SJSA1 (cell line): ENCODE results near the gene IL22. TPM values are rescaled to one million over a fixed set of nuclear protein-coding genes. Genes with fewer than 3 reads are reported as not detected.

Experiments
- DNase-seq, 2 experiments: peaks; one replicate each; pipeline ENCODE4 v3.0.0-alpha.2; 2015 to 2020; ENCODE audit warnings: low spot score in 2 of 2, low read depth in 1 of 2
- H3K27ac ChIP-seq: fragments of 250-450 bp; sonication (Bioruptor Pico); 2 replicates; pipeline ENCODE4 v1.5.1; 2020; ENCODE audit warnings: mild to moderate bottlenecking, moderate library complexity
- H3K27me3 ChIP-seq: fragments of 250-450 bp; sonication (Bioruptor Pico); replicated peaks from 2 replicates; pipeline ENCODE4 v1.5.1; 2020; ENCODE audit warnings: mild to moderate bottlenecking, moderate library complexity
- H3K36me3 ChIP-seq: fragments of 250-450 bp; sonication (Bioruptor Pico); 2 replicates; pipeline ENCODE4 v1.5.1; 2020; ENCODE audit warnings: mild to moderate bottlenecking
- H3K4me1 ChIP-seq: fragments of 250-450 bp; sonication (Bioruptor Pico); replicated peaks from 2 replicates; pipeline ENCODE4 v1.6.1; 2021; ENCODE audit warnings: mild to moderate bottlenecking
- H3K4me3 ChIP-seq: fragments of 250-450 bp; sonication (Bioruptor Pico); 2 replicates; pipeline ENCODE4 v1.5.1; 2020; ENCODE audit warnings: mild to moderate bottlenecking
- H3K9me3 ChIP-seq: fragments of 250-450 bp; sonication (Bioruptor Pico); replicated peaks from 2 replicates; pipeline ENCODE4 v1.5.1; 2020; ENCODE audit warnings: mild to moderate bottlenecking
- total RNA-seq: library from RNA; depleted of rRNA; stranded (reverse); fragments of >200 nt; shearing (Covaris generic); gene quantifications from 2 replicates; pipeline ENCODE4 v1.2.3, GENCODE V29; 2014; rRNA removed

IL22 gene, protein sequence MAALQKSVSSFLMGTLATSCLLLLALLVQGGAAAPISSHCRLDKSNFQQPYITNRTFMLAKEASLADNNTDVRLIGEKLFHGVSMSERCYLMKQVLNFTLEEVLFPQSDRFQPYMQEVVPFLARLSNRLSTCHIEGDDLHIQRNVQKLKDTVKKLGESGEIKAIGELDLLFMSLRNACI
- total RNA-seq, result not detected in 2 replicates

- no peak within 1 kb of the TSS for H3K27ac ChIP-seq
- H3K9me3 ChIP-seq, result no peaks in the 10 kb centered on the region
These were observed at the start of gene IL22 for GRCh38 chr12:68253504-68253903. IL22 (minus strand) TSS chr12:68253604; CDS start chr12:68253448, 156 bp downstream.

GRCh38 chr12:68297929-68298328, 44.5 kb upstream of the IL22 start:
- Histone ChIP-seq H3K9me3 (no peaks in the 10 kb centered on the region), H3K4me3 (no peak overlapping the region), H3K4me1 (no peaks in the 10 kb centered on the region), H3K36me3 (peaks cover 9% of the 10 kb centered on the region), H3K27ac (no peak overlapping the region), H3K27me3 (no peaks in the 10 kb centered on the region)
- no peak for DNase-seq

More at GRCh38 chr12:68253504-68253903, at the start of gene IL22:
- Histone ChIP-seq H3K4me1 (no peaks in the 10 kb centered on the region), H3K27me3 (no peaks in the 10 kb centered on the region), H3K4me3 (no peak within 1 kb of the TSS), H3K36me3 (no peaks in the 10 kb centered on the region)
- no peak for DNase-seq

DNA sequence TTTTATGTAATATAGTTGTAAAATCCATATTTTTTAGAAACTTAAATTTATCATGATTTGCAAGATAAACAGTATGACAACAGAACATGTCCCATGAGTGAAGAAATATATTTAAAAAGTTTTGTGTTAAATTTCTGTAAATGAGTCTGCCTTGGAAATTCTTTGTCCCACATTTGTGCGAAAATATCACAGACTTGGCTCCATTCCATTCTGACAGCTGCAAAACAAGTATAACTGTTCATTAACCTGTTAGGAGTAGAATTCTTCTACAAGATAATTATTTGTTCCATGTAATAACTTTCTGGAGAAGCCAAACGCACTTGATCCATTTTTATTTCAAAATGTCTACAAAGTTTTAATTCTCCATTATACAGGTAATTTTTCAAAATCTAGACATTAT, 40.8 kb upstream of the IL22 start:
- no peak for DNase-seq
- H3K27ac ChIP-seq, result no peak overlapping the region
- H3K27me3 ChIP-seq, result no peaks in the 10 kb centered on the region
- H3K36me3 ChIP-seq, result peaks cover 3% of the 10 kb centered on the region; the same call in 1 of the 2 replicates
- no peaks in the 10 kb centered on the region for H3K4me1 ChIP-seq
- no peaks in the 10 kb centered on the region for H3K9me3 ChIP-seq
- H3K4me3 ChIP-seq, result no peak overlapping the region

GRCh38 chr12:68293347-68293746, 39.9 kb upstream of the IL22 start:
- Histone ChIP-seq H3K4me3 (no peak overlapping the region), H3K27ac (no peak overlapping the region), H3K36me3 (peaks cover 3% of the 10 kb centered on the region; the same call in 1 of the 2 replicates), H3K4me1 (no peaks in the 10 kb centered on the region), H3K9me3 (no peaks in the 10 kb centered on the region), H3K27me3 (no peaks in the 10 kb centered on the region)
- no peak for DNase-seq

GRCh38 chr12:68292151-68292943, 38.9 kb upstream of the IL22 start:
- Histone ChIP-seq H3K27ac (no peak overlapping the region), H3K36me3 (peaks cover 3% of the 10 kb centered on the region; the same call in 1 of the 2 replicates), H3K27me3 (no peaks in the 10 kb centered on the region), H3K4me3 (no peak overlapping the region), H3K9me3 (no peaks in the 10 kb centered on the region), H3K4me1 (no peaks in the 10 kb centered on the region)
- DNase-seq, result no peak

DNA sequence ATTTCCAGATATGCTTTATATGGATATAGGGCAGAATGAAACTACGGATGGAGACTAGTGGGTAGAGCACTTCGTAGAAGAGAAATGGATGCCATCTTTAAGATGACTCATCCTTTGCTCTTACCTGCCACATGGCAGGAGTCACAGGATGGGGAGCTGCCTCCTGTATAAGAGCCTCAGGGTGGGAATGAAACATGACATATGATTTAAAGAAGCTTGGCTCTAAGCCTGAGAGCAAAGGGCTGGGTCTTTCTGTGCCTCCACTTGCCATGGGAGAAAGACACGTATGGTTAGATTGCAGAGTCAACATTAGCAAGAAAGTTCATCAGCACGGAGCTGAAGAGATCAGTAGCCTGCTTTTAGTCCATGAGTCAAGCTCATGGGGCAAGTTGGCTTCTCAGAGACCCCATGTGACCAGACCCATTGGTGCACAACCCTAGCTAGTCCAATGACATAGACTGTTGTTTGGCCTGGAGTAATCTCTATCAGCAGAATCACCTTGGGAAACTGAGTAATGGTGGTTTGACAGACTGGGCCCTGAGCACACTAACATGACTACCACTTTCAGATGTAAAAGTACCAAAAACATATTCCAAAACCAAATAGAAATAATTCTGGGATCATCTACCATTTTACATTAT, 38.1 kb upstream of the IL22 start:
- Histone ChIP-seq H3K27ac (no peak overlapping the region), H3K36me3 (peaks cover 2% of the 10 kb centered on the region; the same call in 1 of the 2 replicates), H3K9me3 (no peaks in the 10 kb centered on the region), H3K27me3 (no peaks in the 10 kb centered on the region), H3K4me1 (no peaks in the 10 kb centered on the region), H3K4me3 (no peak overlapping the region)
- DNase-seq, result no peak

- H3K4me1 ChIP-seq, result no peaks in the 10 kb centered on the region
- no peak for DNase-seq
- no peak overlapping the region for H3K4me3 ChIP-seq
- no peaks in the 10 kb centered on the region for H3K36me3 ChIP-seq
- no peak overlapping the region for H3K27ac ChIP-seq
- no peaks in the 10 kb centered on the region for H3K27me3 ChIP-seq
- no peaks in the 10 kb centered on the region; the same call in 1 of the 2 replicates for H3K9me3 ChIP-seq
These were observed 36.7 kb upstream of the IL22 start for GRCh38 chr12:68290126-68290525.

DNA sequence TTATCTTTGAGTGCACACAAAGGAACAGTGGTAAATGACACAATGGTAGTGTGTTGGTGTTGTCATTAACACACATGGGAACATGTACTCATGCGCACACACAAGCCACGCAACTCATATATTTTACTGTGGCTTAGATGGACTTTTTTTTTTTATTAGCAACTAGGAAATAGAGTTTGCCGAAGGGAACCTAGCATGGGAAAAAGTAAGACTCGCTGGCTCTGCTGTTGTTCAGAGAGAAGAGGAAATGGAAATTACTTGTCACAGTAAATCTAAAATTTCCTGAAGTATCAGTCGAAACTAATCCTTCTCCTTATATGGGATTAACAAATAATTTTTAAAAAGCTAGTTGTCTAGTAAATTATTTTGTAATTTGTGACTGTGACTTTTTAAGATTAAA, 33.7 kb upstream of the IL22 start:
- Histone ChIP-seq H3K27ac (no peak overlapping the region), H3K27me3 (no peaks in the 10 kb centered on the region), H3K9me3 (no peaks in the 10 kb centered on the region; the same call in 1 of the 2 replicates), H3K4me3 (no peak overlapping the region), H3K36me3 (no peaks in the 10 kb centered on the region), H3K4me1 (no peaks in the 10 kb centered on the region)
- DNase-seq, result no peak

DNA sequence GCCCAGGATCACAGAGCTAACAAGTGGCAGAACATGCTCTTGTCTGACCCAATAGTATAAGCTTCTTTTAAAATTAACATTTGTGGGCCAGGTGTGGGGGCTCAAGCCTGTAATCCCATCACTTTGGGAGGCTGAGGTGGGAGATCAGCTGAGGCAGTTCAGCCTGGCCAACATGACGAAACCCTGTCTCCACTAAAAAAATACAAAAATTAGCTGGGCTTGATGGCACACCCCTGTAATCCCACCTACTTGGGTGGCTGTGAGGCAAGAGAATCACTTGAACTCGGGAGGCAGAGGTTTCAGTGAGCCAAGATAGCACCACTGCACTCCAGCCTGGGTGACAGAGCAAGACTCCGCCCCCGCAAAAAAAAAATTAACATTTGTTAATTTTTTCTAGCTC, 33.0 kb upstream of the IL22 start:
- no peaks in the 10 kb centered on the region for H3K4me1 ChIP-seq

GRCh38 chr12:68285541-68285940, 32.1 kb upstream of the IL22 start:
- no peaks in the 10 kb centered on the region for H3K36me3 ChIP-seq
- no peak for DNase-seq
- no peak overlapping the region for H3K4me3 ChIP-seq
- H3K9me3 ChIP-seq, result no peaks in the 10 kb centered on the region; the same call in 1 of the 2 replicates
- no peak overlapping the region for H3K27ac ChIP-seq
- no peaks in the 10 kb centered on the region for H3K4me1 ChIP-seq
- no peaks in the 10 kb centered on the region for H3K27me3 ChIP-seq

More for the DNA sequence above, 33.0 kb upstream of the IL22 start:
- Histone ChIP-seq H3K27me3 (no peaks in the 10 kb centered on the region), H3K9me3 (no peaks in the 10 kb centered on the region; the same call in 1 of the 2 replicates), H3K36me3 (no peaks in the 10 kb centered on the region), H3K27ac (no peak overlapping the region), H3K4me3 (no peak overlapping the region)
- DNase-seq, result no peak

DNA sequence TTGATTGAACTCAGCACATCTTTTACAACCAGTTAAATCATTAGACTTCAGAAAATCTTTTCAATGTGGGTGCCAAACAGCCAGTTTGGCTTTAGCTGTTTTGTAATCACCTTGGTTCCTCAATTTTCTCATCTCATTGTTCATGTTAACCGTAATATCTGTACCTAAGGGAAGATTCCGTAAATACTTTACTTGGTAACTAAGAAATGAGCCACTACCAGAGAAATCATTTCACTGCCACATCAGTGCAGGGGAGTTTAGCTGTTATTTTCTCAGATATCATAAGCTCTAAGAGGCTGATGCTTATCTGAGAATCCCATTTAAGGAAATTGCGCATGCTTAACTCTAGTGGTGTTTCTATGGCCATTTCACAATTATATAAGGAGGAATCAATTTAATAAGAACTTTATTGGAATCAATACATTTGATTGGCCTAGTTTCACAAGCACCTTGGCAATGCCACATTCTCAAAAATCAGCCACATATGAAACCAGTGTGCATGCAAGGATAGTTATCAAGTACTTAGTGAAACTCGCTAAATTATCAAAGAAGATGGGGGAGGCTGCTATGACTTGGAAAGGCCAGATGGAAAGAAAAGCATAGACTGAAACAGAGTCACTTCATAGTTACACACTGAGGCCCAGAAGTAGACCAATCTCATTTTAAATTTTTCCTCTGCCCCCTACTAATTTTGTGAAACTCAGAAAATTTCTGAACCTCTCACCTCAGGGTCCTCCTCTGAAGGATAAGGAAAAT, 28.1 kb upstream of the IL22 start:
- H3K9me3 ChIP-seq, result no peaks in the 10 kb centered on the region; the same call in 1 of the 2 replicates
- H3K4me3 ChIP-seq, result no peak overlapping the region
- no peaks in the 10 kb centered on the region for H3K36me3 ChIP-seq
- no peaks in the 10 kb centered on the region for H3K27me3 ChIP-seq
- no peak overlapping the region for H3K27ac ChIP-seq
- H3K4me1 ChIP-seq, result no peaks in the 10 kb centered on the region
- no peak for DNase-seq

GRCh38 chr12:68280240-68280639, 26.8 kb upstream of the IL22 start:
- Histone ChIP-seq H3K4me3 (no peak overlapping the region), H3K36me3 (no peaks in the 10 kb centered on the region), H3K9me3 (no peaks in the 10 kb centered on the region; the same call in 1 of the 2 replicates), H3K27me3 (no peaks in the 10 kb centered on the region), H3K27ac (no peak overlapping the region), H3K4me1 (no peaks in the 10 kb centered on the region)
- no peak for DNase-seq

DNA sequence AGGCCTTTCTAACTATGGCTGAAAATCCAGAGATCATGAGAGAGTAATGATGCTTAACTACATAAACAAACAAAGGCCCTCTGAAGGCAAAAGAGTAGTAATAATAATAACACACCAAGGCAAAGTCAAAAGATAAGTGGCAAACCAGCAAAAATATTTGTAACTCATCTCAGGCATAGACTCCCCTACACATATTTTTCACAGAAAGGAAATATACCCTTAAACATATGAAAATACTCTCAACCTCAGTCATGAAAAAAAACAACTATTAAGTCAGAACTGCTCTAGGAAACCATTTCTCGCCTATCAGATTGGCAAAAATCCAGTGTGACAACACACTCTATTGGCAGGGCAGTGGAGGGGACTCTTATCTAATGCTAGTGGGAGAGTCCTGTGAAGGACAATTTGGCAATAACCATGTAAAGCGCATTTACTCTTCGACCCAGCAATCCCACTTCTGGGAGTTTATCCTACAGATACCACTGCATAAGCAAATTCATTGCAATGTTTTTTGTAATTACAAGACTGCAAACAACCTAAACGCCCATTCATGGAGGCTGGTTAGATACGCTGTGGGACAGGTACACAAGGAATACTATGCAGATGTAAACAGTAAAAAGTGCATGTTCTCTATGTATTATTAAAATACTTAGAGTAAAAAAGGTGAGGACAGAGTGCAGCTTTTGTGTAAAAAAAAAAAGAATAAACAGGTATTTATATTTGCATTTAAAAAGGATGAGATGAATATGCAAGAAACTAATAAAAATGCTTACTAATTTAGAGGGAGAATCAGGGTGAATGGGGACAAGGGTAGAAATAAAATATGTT, 26.0 kb upstream of the IL22 start:
- Histone ChIP-seq H3K27me3 (no peaks in the 10 kb centered on the region), H3K9me3 (no peaks in the 10 kb centered on the region), H3K36me3 (no peaks in the 10 kb centered on the region), H3K27ac (no peak overlapping the region), H3K4me1 (no peaks in the 10 kb centered on the region), H3K4me3 (no peak overlapping the region)
- no peak for DNase-seq
